SK-N-SH (cell line): ENCODE results near the gene HSPA14. TPM values are rescaled to one million over a fixed set of nuclear protein-coding genes. Genes with fewer than 3 reads are reported as not detected.

ENCODE experiments used
- CTCF ChIA-PET: fragments of 300-600, 350-600 bp; formaldehyde crosslinking; extraction: SDS; loops from one replicate; lab custom pipeline; 2021; lab: Yijun Ruan, JAX
- POLR2A ChIA-PET: fragments of 350-600 bp; sonication (Branson Sonifier 250); formaldehyde crosslinking; extraction: SDS; loops from one replicate; lab custom pipeline; 2020; ENCODE audit warnings: antibody characterized with exemption, inconsistent platforms; lab: Yijun Ruan, JAX
- DNase-seq: peaks from one replicate; pipeline ENCODE4 v3.0.0; 2012
- H2AFZ ChIP-seq: fragments of 200-600 bp; sonication (generic); 2 replicates; pipeline ENCODE4 v1.8.1; 2016; ENCODE audit warnings: antibody characterized with exemption, mild to moderate bottlenecking, low read depth
- H3F3A ChIP-seq: fragments of 200-600 bp; sonication (generic); replicated peaks from 2 replicates; pipeline ENCODE3; 2016; ENCODE audit warnings: antibody characterized with exemption, mild to moderate bottlenecking; ENCODE audit not compliant: insufficient read depth
- H3K27ac ChIP-seq, 2 experiments: fragments of 200-500 bp in 1 of 2; fragments of 200-600 bp in 1 of 2; sonication (Bioruptor generic) in 1 of 2; sonication (generic), shearing (Covaris generic) in 1 of 2; 2 replicates each; pipeline versions ENCODE4 v1.5.1 to v1.6.1; 2014 to 2016; ENCODE audit warnings: low read depth in 2 of 2, inconsistent platforms in 1 of 2, low read length in 1 of 2, mild to moderate bottlenecking in 1 of 2, mixed read lengths in 1 of 2
- H3K27me3 ChIP-seq: fragments of 200-600 bp; sonication (generic), shearing (Covaris generic); 2 replicates; pipeline ENCODE4 v1.6.1; 2016; ENCODE audit warnings: mixed run types; ENCODE audit not compliant: insufficient read depth
- H3K36me3 ChIP-seq, 2 experiments: fragments of 200-500 bp in 1 of 2; fragments of 200-600 bp in 1 of 2; sonication (Bioruptor generic) in 1 of 2; sonication (generic) in 1 of 2; replicated peaks in 1 of 2; 2 replicates each; pipeline versions ENCODE3 to v1.5.1; 2014 to 2016; ENCODE audit warnings: low read length in 1 of 2, mild to moderate bottlenecking in 1 of 2; ENCODE audit not compliant: insufficient read depth in 2 of 2, control insufficient read depth in 1 of 2
- H3K4me1 ChIP-seq, 2 experiments: fragments of 200-500 bp in 1 of 2; fragments of 200-600 bp in 1 of 2; sonication (Bioruptor generic) in 1 of 2; sonication (generic), shearing (Covaris generic) in 1 of 2; 2 replicates each; pipeline versions ENCODE4 v1.5.1 to v1.6.1; 2014 to 2016; ENCODE audit warnings: low read depth in 1 of 2, low read length in 1 of 2, mixed run types in 1 of 2; ENCODE audit not compliant: insufficient read depth in 2 of 2, control insufficient read depth in 1 of 2
- H3K4me2 ChIP-seq: fragments of 200-600 bp; sonication (generic), shearing (Covaris generic); 2 replicates; pipeline ENCODE4 v1.6.1; 2017; ENCODE audit warnings: mixed run types
- H3K4me3 ChIP-seq, 2 experiments: fragments of 200-500 bp in 1 of 2; fragments of 200-600 bp in 1 of 2; sonication (Bioruptor generic) in 1 of 2; sonication (generic), shearing (Covaris generic) in 1 of 2; 2 replicates each; pipeline versions ENCODE4 v1.5.1 to v1.8.1; 2014 to 2016; ENCODE audit warnings: low read depth in 2 of 2, inconsistent platforms in 1 of 2, low read length in 1 of 2, mild to moderate bottlenecking in 1 of 2, mixed read lengths in 1 of 2, moderate library complexity in 1 of 2
- H3K79me2 ChIP-seq: fragments of 200-600 bp; sonication (generic); 2 replicates; pipeline ENCODE4 v1.8.1; 2017; ENCODE audit warnings: mild to moderate bottlenecking; ENCODE audit not compliant: insufficient read depth
- H3K9ac ChIP-seq: fragments of 200-600 bp; sonication (generic); 2 replicates; pipeline ENCODE4 v1.6.1; 2017; ENCODE audit warnings: mixed run types
- H3K9me2 ChIP-seq: fragments of 200-600 bp; sonication (generic); 2 replicates; pipeline ENCODE4 v1.6.1; 2017; ENCODE audit warnings: mixed run types
- H3K9me3 ChIP-seq: fragments of 200-600 bp; sonication (generic); 2 replicates; pipeline ENCODE4 v1.6.1; 2017; ENCODE audit warnings: mixed run types, mild to moderate bottlenecking, moderate library complexity
- H4K20me1 ChIP-seq: fragments of 200-600 bp; sonication (generic); 2 replicates; pipeline ENCODE4 v1.6.1; 2017; ENCODE audit warnings: mild to moderate bottlenecking, mixed run types; ENCODE audit not compliant: insufficient read depth
- ELF1 ChIP-seq: IDR thresholded peaks from 2 replicates; pipeline ENCODE4 v1.4.0; 2012
- EP300 ChIP-seq, 2 experiments: IDR thresholded peaks; 2 replicates each; pipeline versions ENCODE4 v1.4.0 to v1.6.1; 2012; ENCODE audit warnings: borderline replicate concordance in 1 of 2, low read depth in 1 of 2, low read length in 1 of 2
- EZH2phosphoT487 ChIP-seq: fragments of 200-600 bp; sonication (generic); IDR thresholded peaks from 2 replicates; pipeline ENCODE4 v1.6.1; 2017; ENCODE audit warnings: low read depth, mixed run types, mild to moderate bottlenecking, antibody characterized with exemption, moderate library complexity, borderline replicate concordance
- FOSL2 ChIP-seq: IDR thresholded peaks from 2 replicates; pipeline ENCODE4 v1.4.0; 2012; ENCODE audit warnings: low read depth, mild to moderate bottlenecking, moderate library complexity, borderline replicate concordance
- FOXJ3 ChIP-seq: sonication (generic); formaldehyde crosslinking; IDR thresholded peaks from 2 replicates; pipeline ENCODE4 v1.5.1; 2020; ENCODE audit warnings: mild to moderate bottlenecking, missing genetic modification reagents
- FOXM1 ChIP-seq: IDR thresholded peaks from 2 replicates; pipeline ENCODE4 v1.4.0; 2012; ENCODE audit warnings: low read depth, mild to moderate bottlenecking
- GATA2 ChIP-seq: sonication (generic); formaldehyde crosslinking; IDR thresholded peaks from 2 replicates; pipeline ENCODE4 v1.5.0; 2020; ENCODE audit warnings: mild to moderate bottlenecking, missing genetic modification reagents
- IRF3 ChIP-seq: fragments of 150-350 bp; IDR thresholded peaks from 2 replicates; pipeline ENCODE4 v1.6.1; 2016; ENCODE audit warnings: mild to moderate bottlenecking, low read depth, low read length
- JUND ChIP-seq: IDR thresholded peaks from 2 replicates; pipeline ENCODE4 v1.4.0; 2012
- MAX ChIP-seq: IDR thresholded peaks from 2 replicates; pipeline ENCODE4 v1.4.0; 2012; ENCODE audit warnings: low read depth
- RFX5 ChIP-seq: IDR thresholded peaks from 2 replicates; pipeline ENCODE4 v1.6.1; 2012; ENCODE audit warnings: mild to moderate bottlenecking, improper control_type of control experiment, low read length
- TCF12 ChIP-seq: IDR thresholded peaks from 2 replicates; pipeline ENCODE4 v1.4.0; 2012
- TEAD4 ChIP-seq: IDR thresholded peaks from 2 replicates; pipeline ENCODE4 v1.4.0; 2012; ENCODE audit warnings: mild to moderate bottlenecking, borderline replicate concordance; ENCODE audit not compliant: insufficient read depth
- WGBS: methylation state at CpG from one replicate; pipeline ENCODE4 v1.1.6; 2017; ENCODE audit warnings: low lambda C conversion rate; 5-methylcytosine and 5-hydroxymethylcytosine counted together
- polyA plus RNA-seq, 3 experiments: library from polyadenylated mRNA; depleted of rRNA; stranded (reverse); fragments of >200 nt; gene quantifications; 2 replicates each; pipeline ENCODE4 v1.2.3, GENCODE V29; 2012
- TF ChIP-seq, protein P1 (sequence below): IDR thresholded peaks from 2 replicates; pipeline ENCODE4 v1.6.1; 2012; ENCODE audit warnings: mild to moderate bottlenecking, low read depth, low read length, moderate library complexity

HSPA14 gene
- polyA plus RNA-seq, 1 of the 3 experiments (the other 2 are of a cell fraction), result 8.8 TPM

DNA sequence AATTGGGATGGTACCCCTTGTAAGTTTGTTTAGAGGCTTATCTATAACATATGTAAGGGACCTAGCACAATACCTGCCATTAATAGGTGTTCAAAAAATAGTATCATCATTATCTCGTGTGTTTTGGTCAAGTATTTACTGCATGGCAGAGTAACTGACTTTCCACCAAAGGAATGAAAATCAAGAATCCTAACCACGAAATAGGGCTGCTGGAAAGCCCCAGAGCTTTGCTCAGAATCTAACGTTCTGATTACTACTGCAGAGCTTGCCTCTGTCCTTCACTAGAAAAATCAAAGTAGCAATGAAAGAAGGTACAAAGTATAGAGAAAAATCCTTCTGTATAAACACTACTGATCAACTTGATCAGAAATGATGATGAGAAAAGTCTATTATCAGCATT is 80.9 kb downstream of the HSPA14 start:
- H3K27ac ChIP-seq, result no peak overlapping the region
- 95% methylated on average over 3 of the region's 3 CpGs for WGBS
- TF ChIP-seq RFX5 (no peak), FOXM1 (no peak), ELF1 (no peak), EP300 (IDR thresholded peaks at IDR 0.05; ENCODE audit: borderline replicate concordance in 1 of 2, low read depth in 1 of 2, low read length in 1 of 2) (no peak), IRF3 (no peak), TEAD4 (no peak), MAX (no peak), FOXJ3 (CRISPR knock-in tag) (no peak), JUND (no peak), TCF12 (no peak), EZH2phosphoT487 (no peak), FOSL2 (no peak), GATA2 (CRISPR knock-in tag) (no peak)
- TF ChIP-seq, protein P1, sequence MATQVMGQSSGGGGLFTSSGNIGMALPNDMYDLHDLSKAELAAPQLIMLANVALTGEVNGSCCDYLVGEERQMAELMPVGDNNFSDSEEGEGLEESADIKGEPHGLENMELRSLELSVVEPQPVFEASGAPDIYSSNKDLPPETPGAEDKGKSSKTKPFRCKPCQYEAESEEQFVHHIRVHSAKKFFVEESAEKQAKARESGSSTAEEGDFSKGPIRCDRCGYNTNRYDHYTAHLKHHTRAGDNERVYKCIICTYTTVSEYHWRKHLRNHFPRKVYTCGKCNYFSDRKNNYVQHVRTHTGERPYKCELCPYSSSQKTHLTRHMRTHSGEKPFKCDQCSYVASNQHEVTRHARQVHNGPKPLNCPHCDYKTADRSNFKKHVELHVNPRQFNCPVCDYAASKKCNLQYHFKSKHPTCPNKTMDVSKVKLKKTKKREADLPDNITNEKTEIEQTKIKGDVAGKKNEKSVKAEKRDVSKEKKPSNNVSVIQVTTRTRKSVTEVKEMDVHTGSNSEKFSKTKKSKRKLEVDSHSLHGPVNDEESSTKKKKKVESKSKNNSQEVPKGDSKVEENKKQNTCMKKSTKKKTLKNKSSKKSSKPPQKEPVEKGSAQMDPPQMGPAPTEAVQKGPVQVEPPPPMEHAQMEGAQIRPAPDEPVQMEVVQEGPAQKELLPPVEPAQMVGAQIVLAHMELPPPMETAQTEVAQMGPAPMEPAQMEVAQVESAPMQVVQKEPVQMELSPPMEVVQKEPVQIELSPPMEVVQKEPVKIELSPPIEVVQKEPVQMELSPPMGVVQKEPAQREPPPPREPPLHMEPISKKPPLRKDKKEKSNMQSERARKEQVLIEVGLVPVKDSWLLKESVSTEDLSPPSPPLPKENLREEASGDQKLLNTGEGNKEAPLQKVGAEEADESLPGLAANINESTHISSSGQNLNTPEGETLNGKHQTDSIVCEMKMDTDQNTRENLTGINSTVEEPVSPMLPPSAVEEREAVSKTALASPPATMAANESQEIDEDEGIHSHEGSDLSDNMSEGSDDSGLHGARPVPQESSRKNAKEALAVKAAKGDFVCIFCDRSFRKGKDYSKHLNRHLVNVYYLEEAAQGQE, result no peak
- TF ChIP-seq, all 33 proteins: peak for 0
- ChIA-PET CTCF (interaction anchor here (1.0 kb wide), 1 partner anchor 16 kb away, joined by 4 read pairs; no protein-coding TSS in a partner anchor), POLR2A (no interaction called here)
- no peaks in the 10 kb centered on the region for H3K4me1 ChIP-seq
- no peaks in the 10 kb centered on the region; the same call in 1 of the 2 replicates for H3K9me2 ChIP-seq
- H3K4me3 ChIP-seq, result no peak overlapping the region
- no peak for DNase-seq
- H3K4me2 ChIP-seq, result no peak overlapping the region
- H3K36me3 ChIP-seq, result peaks cover 69 to 72% of the 10 kb centered on the region in 2 experiments
- H3F3A ChIP-seq, result peaks cover 8% of the 10 kb centered on the region
- H3K9ac ChIP-seq, result no peak overlapping the region
- peaks cover 10% of the 10 kb centered on the region; the same call in 1 of the 2 replicates for H3K79me2 ChIP-seq
- peaks cover 17% of the 10 kb centered on the region for H3K9me3 ChIP-seq
- no peak overlapping the region for H2AFZ ChIP-seq
- no peaks in the 10 kb centered on the region for H3K27me3 ChIP-seq
- no peaks in the 10 kb centered on the region for H4K20me1 ChIP-seq

Other genes with a start within 250 kb of the HSPA14 start
- 1.0 and 1.3 TPM in 2 replicates for gene FAM107B, start 63.4 kb upstream of the HSPA14 start, polyA plus RNA-seq (2012; rRNA removed)
- 1.0 and 1.2 TPM in 2 replicates for gene CDNF, start 269 bp upstream of the HSPA14 start, polyA plus RNA-seq (2012; rRNA removed)
- gene MSANTD7, start within 50 bp of the HSPA14 start, polyA plus RNA-seq (2012; rRNA removed), result 3.2 and 3.9 TPM in 2 replicates
- gene SUV39H2, start 40.6 kb downstream of the HSPA14 start, polyA plus RNA-seq (2012; rRNA removed), result 4.6 and 4.9 TPM in 2 replicates
- 2.5 and 3.0 TPM in 2 replicates for gene DCLRE1C, start 115.8 kb downstream of the HSPA14 start, polyA plus RNA-seq (2012; rRNA removed)
- gene MEIG1, start 121.1 kb downstream of the HSPA14 start, polyA plus RNA-seq (2012; rRNA removed), result 0.42 and 0.43 TPM in 2 replicates
- gene OLAH, start 205.6 kb downstream of the HSPA14 start, polyA plus RNA-seq (2012; rRNA removed), result not detected in 2 replicates